GM21825 (cell line): Measurements from ENCODE around the gene HACD1.
"Not testable (repeated sequence)": the region's sequence is repeated elsewhere in the genome, so short reads cannot be mapped to it uniquely, and the experiment has no call there.

Source experiments
- ATAC-seq: cut with Tn5 transposase; IDR thresholded peaks from one replicate; pipeline ENCODE4 v1.9.1; 2021; ENCODE audit warnings: mild to moderate bottlenecking, moderate library complexity; ENCODE audit not compliant: unreplicated experiment

The HACD1 gene

GRCh38 chr10:17643755-17644484 lies 26.7 kb upstream of the HACD1 start, which contains the start of gene STAM:
TSS of gene STAM (plus strand) at chr10:17644151. CDS start at chr10:17644340, 189 bp downstream.
- ATAC-seq: peak; percentile 86

GRCh38 chr10:17643339-17643754 lies 26.2 kb upstream of the HACD1 start:
- peak; percentile 11 for ATAC-seq

GRCh38 chr10:17640331-17640816 lies 23.2 kb upstream of the HACD1 start:
- no peak for ATAC-seq

- ATAC-seq: no peak
Observed at GRCh38 chr10:17637869-17638268, 20.7 kb upstream of the HACD1 start.

- ATAC-seq: no peak
Observed at GRCh38 chr10:17633353-17633752, 16.2 kb upstream of the HACD1 start.

GRCh38 chr10:17632590-17632989 lies 15.4 kb upstream of the HACD1 start:
- not testable (repeated sequence) for ATAC-seq

- no peak for ATAC-seq
Observed at GRCh38 chr10:17626656-17627055, 9.5 kb upstream of the HACD1 start.

- ATAC-seq: no peak
Observed at GRCh38 chr10:17624996-17625395, 7.8 kb upstream of the HACD1 start.

- ATAC-seq: no peak
Observed at GRCh38 chr10:17622061-17622460, 4.9 kb upstream of the HACD1 start.

GRCh38 chr10:17616403-17617030 lies 657 bp downstream of the HACD1 start:
- ATAC-seq: peak; percentile 50

- ATAC-seq: no peak
Observed at GRCh38 chr10:17609523-17610079, 7.6 kb downstream of the HACD1 start.

GRCh38 chr10:17607603-17608332 lies 9.4 kb downstream of the HACD1 start:
- ATAC-seq: peak; percentile 72

- no peak for ATAC-seq
Observed at GRCh38 chr10:17607060-17607459, 10.1 kb downstream of the HACD1 start.

GRCh38 chr10:17606547-17607040 lies 10.6 kb downstream of the HACD1 start:
- ATAC-seq: no peak

- no peak for ATAC-seq
Observed at GRCh38 chr10:17605936-17606335, 11.2 kb downstream of the HACD1 start.

GRCh38 chr10:17599089-17599488 lies 18.1 kb downstream of the HACD1 start:
- ATAC-seq: peak; percentile 50

- no peak for ATAC-seq
Observed at GRCh38 chr10:17597386-17597785, 19.8 kb downstream of the HACD1 start.

GRCh38 chr10:17590969-17591645 lies 26.1 kb downstream of the HACD1 start:
- ATAC-seq: no peak

GRCh38 chr10:17589316-17589715 lies 27.9 kb downstream of the HACD1 start:
- ATAC-seq: not testable (repeated sequence)

GRCh38 chr10:17588420-17588819 lies 28.8 kb downstream of the HACD1 start:
- no peak for ATAC-seq
